GM19452 (cell line): ENCODE data around the gene COBL.

Experiments used
- ATAC-seq: cut with Tn5 transposase; IDR thresholded peaks from one replicate; pipeline ENCODE4 v1.9.1; 2021; ENCODE audit not compliant: unreplicated experiment

The COBL gene

DNA sequence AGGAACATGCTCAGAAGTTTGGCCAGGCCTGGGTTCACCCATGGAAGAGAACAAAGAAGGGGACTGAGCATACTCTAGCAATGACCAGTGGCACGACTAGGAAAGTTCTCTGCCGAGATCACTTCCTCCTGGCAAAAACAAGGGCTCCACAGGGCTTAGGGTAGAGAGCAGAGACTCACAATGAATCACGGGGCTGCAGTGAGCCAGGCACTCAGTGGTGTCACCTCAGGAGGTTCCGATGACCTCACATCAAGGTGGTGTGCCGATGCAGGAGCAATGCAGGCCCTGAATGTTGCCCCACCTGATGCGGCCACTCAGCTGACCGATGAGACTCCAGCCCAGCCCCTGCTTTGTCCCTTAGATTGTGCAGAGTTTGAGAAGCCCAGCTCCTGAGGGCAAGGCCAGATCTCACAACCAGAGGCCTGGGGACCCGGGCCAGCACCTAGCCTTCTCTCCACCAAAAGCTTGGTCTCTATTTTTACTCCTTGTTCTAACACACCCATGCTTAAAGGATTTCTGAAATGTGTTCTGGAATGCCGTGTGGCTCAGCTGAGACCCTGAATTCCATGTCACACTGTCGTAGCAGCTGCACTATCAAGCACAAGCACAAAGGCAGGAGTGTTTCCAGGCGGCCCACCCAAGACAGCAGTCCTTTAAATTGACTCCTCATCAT, 60.9 kb downstream of the COBL start:
- ATAC-seq, result no peak

- ATAC-seq, result no peak
These were observed 61.6 kb downstream of the COBL start for GRCh38 chr7:51255036-51255435.

DNA sequence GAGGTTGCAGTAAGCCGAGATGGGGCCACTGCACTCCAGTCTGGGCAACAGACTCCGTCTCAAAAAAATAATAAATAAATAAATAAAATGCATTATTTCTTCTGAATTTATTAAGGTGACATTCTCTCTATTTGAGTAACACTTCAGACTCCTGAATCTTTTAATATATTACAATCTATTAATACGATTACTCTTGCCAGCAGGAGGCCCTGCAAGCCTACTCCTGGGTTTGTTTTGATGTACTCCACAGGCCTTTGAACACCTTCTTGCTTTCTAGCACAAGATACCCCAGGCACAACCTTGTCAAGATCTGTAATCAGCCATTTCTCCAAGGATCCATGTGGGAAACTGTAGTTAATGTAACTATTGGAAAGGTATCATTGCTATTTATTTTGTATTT, 63.5 kb downstream of the COBL start:
- ATAC-seq, result no peak

DNA sequence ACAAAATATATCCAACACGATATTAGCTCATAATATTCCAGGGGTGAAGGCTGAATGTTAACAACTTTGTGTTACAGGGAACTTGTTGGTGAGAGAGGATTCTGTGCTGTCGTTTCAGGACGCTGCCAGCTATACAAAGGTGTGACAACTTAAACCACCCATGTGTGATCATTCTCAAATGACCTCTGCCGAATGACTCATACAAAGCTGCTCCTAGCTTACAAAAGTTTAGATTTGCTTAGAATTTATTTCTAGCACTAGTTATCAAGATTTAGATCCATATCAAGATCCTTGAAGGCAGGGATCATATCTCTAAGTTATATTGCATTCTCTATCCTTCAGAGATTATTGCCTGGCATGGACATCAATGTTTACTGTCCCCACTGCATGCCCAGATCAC, 65.3 kb downstream of the COBL start:
- no peak for ATAC-seq

DNA sequence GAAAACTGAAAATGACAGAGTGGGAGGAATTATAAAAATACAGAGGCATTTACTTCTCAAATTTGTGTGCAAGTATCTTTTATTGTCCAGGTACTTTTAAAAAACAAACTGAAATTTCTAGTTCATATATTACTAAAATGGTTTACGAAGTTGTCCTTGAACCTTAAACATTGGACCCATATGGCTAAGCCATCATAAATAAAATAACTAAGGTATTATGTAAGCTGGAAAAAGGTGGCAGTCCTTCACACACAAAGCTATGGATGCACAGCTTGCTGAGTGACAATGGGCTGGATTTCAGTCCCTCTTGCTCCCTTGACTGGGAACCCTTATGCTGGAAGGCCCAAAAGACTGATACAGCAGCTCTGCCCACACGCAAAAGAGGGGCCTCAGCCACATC, 66.1 kb downstream of the COBL start:
- no peak for ATAC-seq

DNA sequence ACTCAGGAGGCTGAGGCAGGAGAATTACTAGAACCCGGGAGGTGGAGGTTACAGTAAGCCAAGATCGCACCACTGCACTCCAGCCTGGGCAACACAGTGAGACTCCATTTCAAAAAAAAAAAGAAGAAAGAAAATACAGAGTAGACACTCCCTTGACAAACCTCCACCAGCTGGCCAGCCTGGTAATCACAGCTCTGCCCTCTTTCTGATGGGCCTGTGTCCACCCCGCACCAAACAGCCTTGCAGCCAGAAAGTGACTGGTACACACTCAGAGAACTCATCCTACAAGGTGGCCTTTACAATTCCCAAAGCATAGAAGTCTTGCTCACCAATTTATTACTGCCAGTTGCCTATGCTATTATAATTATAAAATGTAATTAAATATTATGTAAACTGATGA, 66.6 kb downstream of the COBL start:
- ATAC-seq, result no peak

DNA sequence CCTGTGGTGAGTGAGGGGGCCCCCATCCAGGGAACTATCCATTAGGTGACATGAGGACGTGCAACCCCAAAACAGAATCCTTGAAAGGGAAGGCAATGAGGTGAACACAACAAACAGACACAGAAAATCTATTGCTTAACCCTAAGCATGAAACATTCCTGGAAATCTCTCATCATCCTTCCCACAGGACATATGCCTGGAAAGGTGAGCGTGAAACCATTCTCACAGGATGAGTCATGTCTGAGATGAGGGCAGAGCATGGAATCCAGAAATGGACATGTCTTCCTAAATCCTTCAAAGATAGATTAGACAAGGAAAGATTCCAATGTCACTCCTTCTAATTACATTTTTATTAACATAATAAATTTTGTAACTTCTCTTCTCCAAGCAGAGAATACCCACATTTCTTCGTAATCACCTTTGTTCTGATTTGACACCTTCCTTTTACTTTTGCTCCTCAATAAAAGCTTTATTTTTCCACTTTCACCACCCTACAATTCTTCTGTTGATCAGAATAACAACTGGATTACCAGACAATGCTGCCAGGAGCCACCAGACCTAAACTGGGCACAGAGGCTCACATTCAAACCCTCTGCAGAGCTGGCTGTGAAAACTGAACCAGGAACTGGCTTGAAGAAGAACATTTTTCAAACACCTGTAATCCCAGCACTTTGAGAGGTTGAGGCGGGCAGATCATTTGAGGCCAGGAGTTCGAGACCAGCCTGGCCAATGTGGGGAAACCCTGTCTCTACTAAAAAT, 67.2 kb downstream of the COBL start:
- ATAC-seq, result no peak

- no peak for ATAC-seq
These were observed 70.1 kb downstream of the COBL start for GRCh38 chr7:51246258-51247245.

DNA sequence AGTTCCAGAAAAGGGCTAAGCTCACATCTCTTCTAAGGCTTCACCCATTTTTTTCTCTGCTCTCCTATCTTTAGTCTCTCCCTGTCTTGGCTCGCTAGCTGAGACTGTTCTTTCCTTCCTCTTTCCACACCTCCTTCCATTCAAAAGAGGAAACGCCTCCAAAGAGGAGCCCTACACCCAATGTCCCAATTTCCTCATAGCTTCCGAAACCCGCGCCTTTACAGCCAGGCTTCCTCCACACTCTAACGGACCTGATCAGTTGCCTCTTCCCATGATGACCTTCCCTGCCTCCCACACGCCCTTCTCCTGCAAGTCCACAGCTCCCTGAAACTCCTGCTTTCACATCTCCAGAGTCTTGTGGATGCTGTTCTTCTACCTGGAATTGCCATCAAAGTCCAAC, 71.7 kb downstream of the COBL start:
- no peak for ATAC-seq

DNA sequence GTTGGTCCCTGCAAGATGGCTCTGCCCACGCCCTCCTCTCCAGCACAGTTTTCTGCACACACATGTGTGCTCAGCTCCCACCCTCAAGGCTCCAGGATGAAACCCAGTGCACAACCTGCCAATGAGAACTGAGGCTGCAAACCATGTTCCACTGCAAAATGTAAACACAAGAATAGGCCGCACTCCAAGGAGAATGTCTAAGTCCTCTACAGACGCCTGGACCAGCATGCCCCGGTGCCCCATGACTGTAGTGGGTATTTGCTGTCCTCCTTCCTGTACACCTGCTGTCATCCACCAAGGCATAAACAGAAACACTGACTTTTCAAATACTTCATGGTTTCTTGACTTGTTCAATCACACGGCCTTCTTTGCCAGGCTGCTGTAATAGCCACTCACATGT, 72.6 kb downstream of the COBL start:
- ATAC-seq, result no peak

GRCh38 chr7:51243631-51244030, 73.0 kb downstream of the COBL start:
- no peak for ATAC-seq

DNA sequence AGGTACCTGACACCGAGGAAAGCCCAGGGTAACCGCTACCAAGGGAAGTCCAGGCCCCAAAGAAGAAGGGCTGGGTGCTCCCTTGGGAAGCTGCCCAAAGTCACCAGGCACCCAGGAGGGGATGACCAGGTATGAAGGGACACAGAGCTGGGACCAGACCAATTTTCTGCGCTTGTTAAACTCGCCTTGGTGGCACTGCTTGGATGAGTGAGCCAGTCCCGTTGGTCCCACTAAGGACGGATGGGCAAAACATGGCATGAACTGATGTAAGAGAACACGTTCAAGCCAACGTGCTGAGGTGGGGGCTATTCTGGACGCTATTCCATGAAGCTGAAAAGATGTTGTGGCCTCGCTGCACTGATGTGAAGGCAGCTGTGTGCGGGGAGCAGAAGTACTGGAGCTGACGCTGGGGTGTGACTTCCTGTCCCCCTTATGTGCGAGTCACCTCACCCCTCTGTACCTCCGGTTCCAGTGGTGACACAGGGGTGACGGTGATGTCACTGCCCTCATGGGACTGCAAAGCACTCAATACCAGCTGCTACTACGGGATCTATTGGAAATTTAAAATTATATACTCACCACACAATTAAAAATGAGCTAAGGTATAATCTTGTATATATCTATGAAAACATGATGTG, 73.6 kb downstream of the COBL start:
- ATAC-seq, result no peak

- ATAC-seq, result no peak
These were observed 74.5 kb downstream of the COBL start for GRCh38 chr7:51242007-51242691.

DNA sequence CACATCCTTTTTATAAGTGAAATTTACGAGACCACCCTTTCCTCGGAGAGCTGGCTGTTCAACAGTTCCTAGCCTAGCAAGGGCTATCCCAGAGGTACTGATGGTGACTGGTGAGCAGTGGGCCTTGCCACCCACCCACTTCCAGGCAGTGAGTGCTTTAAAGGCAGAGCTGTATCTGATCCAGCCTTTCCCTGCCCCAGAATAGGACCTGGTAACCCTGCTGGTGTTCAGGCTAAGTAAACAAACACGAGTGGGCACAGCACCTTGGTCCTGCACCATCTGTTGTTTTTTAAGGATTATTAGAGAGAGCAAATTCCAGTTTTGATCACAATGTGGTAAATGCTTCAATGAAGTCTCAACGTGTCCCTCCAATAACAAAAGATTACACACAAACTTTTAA, 75.7 kb downstream of the COBL start:
- ATAC-seq, result no peak

GRCh38 chr7:51239691-51240090, 76.9 kb downstream of the COBL start:
- no peak for ATAC-seq

- no peak for ATAC-seq
These were observed 77.6 kb downstream of the COBL start for GRCh38 chr7:51238981-51239495.

GRCh38 chr7:51237446-51238133, 79.0 kb downstream of the COBL start:
- no peak for ATAC-seq

- no peak for ATAC-seq
These were observed 80.0 kb downstream of the COBL start for GRCh38 chr7:51236470-51237132.
